H1 (cell line): ENCODE measurements around the gene CAMK2B. TPM values are rescaled to one million over a fixed set of nuclear protein-coding genes. Genes with fewer than 3 reads are reported as not detected.

Source experiments
- CTCF ChIA-PET: fragments of 300-600 bp; sonication (Branson Sonifier 250); formaldehyde crosslinking; loops from one replicate; lab custom pipeline; 2021; ENCODE audit not compliant: partially characterized antibody; lab: Charles Lee
- POLR2A ChIA-PET: fragments of 300-600 bp; sonication (Branson Sonifier 250); formaldehyde crosslinking; loops from one replicate; lab custom pipeline; 2021; ENCODE audit warnings: inconsistent platforms; ENCODE audit not compliant: partially characterized antibody; lab: Charles Lee
- DNase-seq, 2 experiments: peaks; one replicate each; pipeline versions ENCODE4 v3.0.0 to v3.0.0-alpha.2; 2010 to 2022; ENCODE audit warnings: low spot score in 2 of 2, low read depth in 1 of 2, mixed read lengths in 1 of 2
- FAIRE-seq: peaks from 2 replicates; lab custom pipeline; 2011; peaks lifted over from hg19 to GRCh38; lab: Jason Lieb, UNC
- H2AFZ ChIP-seq: 2 replicates; pipeline ENCODE4 v1.8.1; 2012; ENCODE audit warnings: low read length, inconsistent platforms
- H2AK5ac ChIP-seq: 2 replicates; pipeline ENCODE4 v1.6.1; 2013; ENCODE audit warnings: low read depth, low read length
- H2BK120ac ChIP-seq: replicated peaks from 2 replicates; pipeline ENCODE3; 2013; ENCODE audit warnings: low read depth, low read length, inconsistent platforms
- H2BK12ac ChIP-seq: 2 replicates; pipeline ENCODE4 v1.6.1; 2013; ENCODE audit warnings: low read depth, low read length
- H2BK15ac ChIP-seq: 2 replicates; pipeline ENCODE4 v1.6.1; 2013; ENCODE audit warnings: low read length
- H2BK20ac ChIP-seq: 2 replicates; pipeline ENCODE4 v1.6.1; 2013; ENCODE audit warnings: low read length
- H2BK5ac ChIP-seq: 2 replicates; pipeline ENCODE4 v1.6.1; 2013; ENCODE audit warnings: low read depth, low read length
- H3K14ac ChIP-seq: 2 replicates; pipeline ENCODE4 v1.6.1; 2013; ENCODE audit warnings: inconsistent platforms; ENCODE audit not compliant: insufficient read length
- H3K18ac ChIP-seq: 2 replicates; pipeline ENCODE4 v1.6.1; 2013; ENCODE audit warnings: low read length; ENCODE audit errors: extremely low read depth
- H3K23ac ChIP-seq: 2 replicates; pipeline ENCODE4 v1.6.1; 2013; ENCODE audit warnings: inconsistent platforms; ENCODE audit not compliant: insufficient read length
- H3K23me2 ChIP-seq: 2 replicates; pipeline ENCODE4 v1.6.1; 2013; ENCODE audit warnings: low read depth, low read length
- H3K27ac ChIP-seq: 2 replicates; pipeline ENCODE4 v1.6.1; 2011; ENCODE audit warnings: low read depth, low read length, inconsistent platforms
- H3K27me3 ChIP-seq, 4 experiments: replicated peaks in 1 of 4; 1 replicate in 1 of 4; 2 replicates in 3 of 4; pipeline versions ENCODE4 v1.6.1 to v1.8.1; 2011 to 2013; ENCODE audit warnings: low read length in 3 of 4, mild to moderate bottlenecking in 3 of 4, inconsistent platforms in 2 of 4, mixed read lengths in 2 of 4, moderate library complexity in 1 of 4; ENCODE audit not compliant: control insufficient read depth in 3 of 4, insufficient read depth in 3 of 4; ENCODE audit errors: extremely low read depth in 1 of 4
- H3K36me3 ChIP-seq, 4 experiments: 2 replicates each; pipeline versions ENCODE4 v1.6.1 to v1.8.1; 2011 to 2013; ENCODE audit warnings: mild to moderate bottlenecking in 4 of 4, low read length in 3 of 4, moderate library complexity in 2 of 4, control low read depth in 1 of 4, inconsistent platforms in 1 of 4; ENCODE audit not compliant: insufficient read depth in 4 of 4, control insufficient read depth in 2 of 4
- H3K4ac ChIP-seq: replicated peaks from 2 replicates; pipeline ENCODE3; 2013; ENCODE audit warnings: low read length, low read depth, mixed read lengths, inconsistent platforms; ENCODE audit not compliant: insufficient read length
- H3K4me1 ChIP-seq, 4 experiments: replicated peaks in 1 of 4; 1 replicate in 1 of 4; 2 replicates in 3 of 4; pipeline versions ENCODE4 v1.6.1 to v1.8.1; 2011 to 2013; ENCODE audit warnings: low read length in 3 of 4, inconsistent platforms in 2 of 4, mixed read lengths in 1 of 4; ENCODE audit not compliant: insufficient read depth in 4 of 4, control insufficient read depth in 3 of 4
- H3K4me2 ChIP-seq, 2 experiments: 2 replicates each; pipeline versions ENCODE4 v1.6.1 to v1.8.1; 2011 to 2013; ENCODE audit warnings: low read depth in 2 of 2, low read length in 2 of 2, control low read depth in 1 of 2, inconsistent platforms in 1 of 2, mild to moderate bottlenecking in 1 of 2; ENCODE audit not compliant: insufficient read depth in 1 of 2
- H3K4me3 ChIP-seq, 4 experiments: fragments of 200-600, 300-600 bp in 1 of 4; sonication (generic), shearing (Covaris generic), sonication (Bioruptor Twin) in 1 of 4; 2 replicates each; pipeline versions ENCODE4 v1.5.1 to v1.8.1; 2011 to 2016; ENCODE audit warnings: low read length in 4 of 4, low read depth in 3 of 4, control low read depth in 2 of 4, inconsistent platforms in 2 of 4, mild to moderate bottlenecking in 2 of 4, mixed read lengths in 1 of 4, moderate library complexity in 1 of 4; ENCODE audit not compliant: insufficient read depth in 2 of 4; ENCODE audit errors: extremely low read depth in 1 of 4
- H3K56ac ChIP-seq: replicated peaks from 2 replicates; pipeline ENCODE3; 2013; ENCODE audit warnings: low read depth, mild to moderate bottlenecking, mixed read lengths, low read length, inconsistent platforms; ENCODE audit not compliant: insufficient read length
- H3K79me1 ChIP-seq: 2 replicates; pipeline ENCODE4 v1.6.1; 2013; ENCODE audit warnings: low read depth, low read length, control low read depth
- H3K79me2 ChIP-seq, 2 experiments: 2 replicates each; pipeline versions ENCODE4 v1.6.1 to v1.8.1; 2012 to 2013; ENCODE audit warnings: low read length in 2 of 2, mild to moderate bottlenecking in 2 of 2, inconsistent platforms in 1 of 2; ENCODE audit not compliant: insufficient read depth in 2 of 2, control insufficient read depth in 1 of 2
- H3K9ac ChIP-seq, 4 experiments: replicated peaks in 1 of 4; 1 replicate in 1 of 4; 2 replicates in 3 of 4; pipeline versions ENCODE4 v1.6.1 to v1.8.1; 2011 to 2013; ENCODE audit warnings: low read depth in 3 of 4, low read length in 3 of 4, control low read depth in 2 of 4, mild to moderate bottlenecking in 2 of 4, moderate library complexity in 2 of 4, inconsistent platforms in 1 of 4; ENCODE audit errors: extremely low read depth in 1 of 4
- H3K9me3 ChIP-seq, 2 experiments: 2 replicates each; pipeline versions ENCODE4 v1.6.1 to v1.8.1; 2012 to 2013; ENCODE audit warnings: mild to moderate bottlenecking in 2 of 2, moderate library complexity in 2 of 2, control low read depth in 1 of 2, inconsistent platforms in 1 of 2, low read depth in 1 of 2, low read length in 1 of 2, mixed read lengths in 1 of 2; ENCODE audit not compliant: insufficient read depth in 2 of 2
- H4K20me1 ChIP-seq, 2 experiments: replicated peaks in 1 of 2; 2 replicates each; pipeline versions ENCODE3 to v1.8.1; 2011 to 2013; ENCODE audit warnings: inconsistent platforms in 2 of 2, low read length in 2 of 2, mild to moderate bottlenecking in 1 of 2; ENCODE audit not compliant: insufficient read depth in 2 of 2, control insufficient read depth in 1 of 2
- H4K5ac ChIP-seq: 2 replicates; pipeline ENCODE4 v1.6.1; 2013; ENCODE audit warnings: low read length, low read depth, mixed read lengths, inconsistent platforms; ENCODE audit not compliant: insufficient read length
- H4K8ac ChIP-seq: 2 replicates; pipeline ENCODE4 v1.8.0; 2013; ENCODE audit warnings: mild to moderate bottlenecking, moderate library complexity, low read length, inconsistent platforms; ENCODE audit not compliant: insufficient read depth; ENCODE audit errors: extremely low read depth
- H4K91ac ChIP-seq: replicated peaks from 2 replicates; pipeline ENCODE3; 2013; ENCODE audit warnings: low read length, mixed read lengths, inconsistent platforms; ENCODE audit not compliant: insufficient read length
- ATF3 ChIP-seq: IDR thresholded peaks from 2 replicates; pipeline ENCODE4 v1.6.1; 2011; ENCODE audit warnings: low read depth, mild to moderate bottlenecking, low read length; ENCODE audit not compliant: insufficient read depth
- CEBPB ChIP-seq: IDR thresholded peaks from 2 replicates; pipeline ENCODE4 v1.6.1; 2012; ENCODE audit warnings: low read depth, low read length
- EGR1 ChIP-seq: IDR thresholded peaks from 2 replicates; pipeline ENCODE4 v1.6.1; 2011; ENCODE audit warnings: low read depth, low read length, borderline replicate concordance
- EZH2 ChIP-seq: fragments of 200-600 bp; sonication (generic); IDR thresholded peaks from 2 replicates; pipeline ENCODE4 v1.7.1; 2012; ENCODE audit warnings: low read depth, mild to moderate bottlenecking, moderate library complexity, low read length, inconsistent platforms; ENCODE audit not compliant: severe bottlenecking
- KDM1A ChIP-seq: fragments of 200-600, 300-600 bp; sonication (generic); IDR thresholded peaks from 2 replicates; pipeline ENCODE4 v1.7.1; 2016; ENCODE audit warnings: mild to moderate bottlenecking, low read length, borderline replicate concordance
- RBBP5 ChIP-seq: IDR thresholded peaks from 2 replicates; pipeline ENCODE4 v1.7.1; 2012; ENCODE audit warnings: low read depth, mild to moderate bottlenecking, inconsistent platforms, low read length, moderate library complexity, borderline replicate concordance
- RXRA ChIP-seq: IDR thresholded peaks from 2 replicates; pipeline ENCODE4 v1.6.1; 2011; ENCODE audit warnings: low read depth, mild to moderate bottlenecking, low read length, moderate library complexity; ENCODE audit not compliant: insufficient read depth
- SIN3A ChIP-seq, 2 experiments: IDR thresholded peaks in 1 of 2; conservative IDR thresholded peaks in 1 of 2; 2 replicates each; pipeline ENCODE4 v1.6.1; 2011 to 2012; ENCODE audit warnings: low read length in 2 of 2, improper control_type of control experiment in 1 of 2, low read depth in 1 of 2, mild to moderate bottlenecking in 1 of 2
- SUZ12 ChIP-seq: fragments of 200-600 bp; sonication (generic); IDR thresholded peaks from 2 replicates; pipeline ENCODE4 v1.6.1; 2012; ENCODE audit warnings: mild to moderate bottlenecking, inconsistent platforms, low read length, moderate library complexity, mixed read lengths
- ZNF274 ChIP-seq: IDR thresholded peaks from 2 replicates; pipeline ENCODE4 v1.7.0; 2012; ENCODE audit warnings: low read length, borderline replicate concordance; ENCODE audit errors: extremely low read depth
- WGBS, 2 experiments: shearing (Covaris generic) in 1 of 2; methylation state at CpG; one replicate each; pipeline versions ENCODE4 v1.1.6 to v1.1.7; 2013 to 2015; ENCODE audit warnings: low lambda C conversion rate in 2 of 2, mixed read lengths in 2 of 2, inconsistent platforms in 1 of 2, low coverage in 1 of 2, missing lambda C conversion rate in 1 of 2; ENCODE audit not compliant: insufficient replicate concordance in 2 of 2, insufficient coverage in 1 of 2, insufficient read length in 1 of 2; ENCODE audit errors: extremely low coverage in 1 of 2, missing lambda C conversion rate in 1 of 2; 5-methylcytosine and 5-hydroxymethylcytosine counted together
- polyA plus RNA-seq, 7 experiments: library from polyadenylated mRNA; depleted of rRNA in 3 of 7; stranded (reverse) in 5 of 7; unstranded in 2 of 7; fragments of >200 nt in 5 of 7; fragments of 200-250 nt in 2 of 7; gene quantifications; 1 replicate in 5 of 7; 2 replicates in 1 of 7; 4 replicates in 1 of 7; pipeline versions ENCODE4 v1.2.1 to v1.2.3, GENCODE V29; 2011 to 2013; ENCODE audit warnings: missing spikeins in 2 of 7, mixed read lengths in 2 of 7
- total RNA-seq: library from RNA; stranded (reverse); fragmentation: NEBNext Ultra II Directional; extraction: Animal tissue kit (Norgen Biotek cat#: 25700); gene quantifications from 2 replicates; pipeline ENCODE4 v1.2.1, GENCODE V29; 2021
- TF ChIP-seq, protein P1 (sequence below): IDR thresholded peaks from 2 replicates; pipeline ENCODE4 v1.6.1; 2011; ENCODE audit warnings: low read length, improper control_type of control experiment

CAMK2B gene
- total and polyA plus RNA-seq, 2 of the 8 experiments (the other 6 are each of a cell fraction or from before 2014, with no cell fraction given) = 0.05 to 0.15 TPM

DNA sequence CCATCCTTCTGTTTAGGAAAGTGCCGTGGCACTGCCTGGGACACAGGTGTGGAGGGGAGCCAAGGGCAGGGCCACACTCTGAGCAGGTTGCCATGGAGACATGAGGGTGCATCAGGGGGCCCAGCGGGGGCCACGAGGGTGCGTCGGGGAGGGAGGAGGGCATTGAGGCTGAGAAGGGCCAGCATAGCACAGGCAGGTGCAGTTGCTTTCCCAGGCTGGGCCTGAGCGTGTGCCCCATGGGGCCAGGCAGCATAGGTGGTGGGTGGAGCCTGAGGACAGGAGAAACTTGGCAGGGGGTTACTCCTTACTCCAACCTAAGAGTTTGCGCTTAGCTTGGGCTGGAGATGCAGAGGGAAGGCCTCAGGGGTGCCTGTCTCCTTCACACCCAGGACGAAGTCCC, 109.4 kb downstream of the CAMK2B start:
- Histone ChIP-seq H3K27ac (no peak overlapping the region), H4K20me1 (peaks cover 0 to 5% of the 10 kb centered on the region in 2 experiments), H3K36me3 (peaks cover 6 to 16% (median 7%) of the 10 kb centered on the region in 4 experiments; a peak in 7 of 8 replicates), H3K23me2 (no peaks in the 10 kb centered on the region), H3K56ac (no peak overlapping the region), H3K4me2 (no peak overlapping the region), H3K79me1 (no peaks in the 10 kb centered on the region), H2BK15ac (no peak overlapping the region), H2AK5ac (no peak overlapping the region), H3K4me3 (no peak overlapping the region), H3K27me3 (no peaks in the 10 kb centered on the region), H4K91ac (no peak overlapping the region), H2BK12ac (no peak overlapping the region), H3K23ac (no peak overlapping the region), H4K8ac (no peak overlapping the region), H3K4ac (no peak overlapping the region), H3K9ac (no peak overlapping the region), H3K79me2 (no peaks in the 10 kb centered on the region), H2BK120ac (no peak overlapping the region), H3K14ac (no peak overlapping the region), H3K9me3 (no peaks in the 10 kb centered on the region; a peak in 1 of 4 replicates), H2AFZ (no peak overlapping the region), H2BK20ac (no peak overlapping the region)
- POLR2A ChIA-PET = interaction anchor here (0.7 to 1.2 kb wide), 2 partner anchors 110 to 275 kb away, joined by 3 to 4 read pairs; partner anchors contain the start of gene NUDCD3
- 76% methylated on average over 8 of the region's 8 CpGs; no CpG with 5 or more reads in 1 of the 2 experiments for WGBS, 2 experiments
- FAIRE-seq = no peak
- TF ChIP-seq, protein P1, sequence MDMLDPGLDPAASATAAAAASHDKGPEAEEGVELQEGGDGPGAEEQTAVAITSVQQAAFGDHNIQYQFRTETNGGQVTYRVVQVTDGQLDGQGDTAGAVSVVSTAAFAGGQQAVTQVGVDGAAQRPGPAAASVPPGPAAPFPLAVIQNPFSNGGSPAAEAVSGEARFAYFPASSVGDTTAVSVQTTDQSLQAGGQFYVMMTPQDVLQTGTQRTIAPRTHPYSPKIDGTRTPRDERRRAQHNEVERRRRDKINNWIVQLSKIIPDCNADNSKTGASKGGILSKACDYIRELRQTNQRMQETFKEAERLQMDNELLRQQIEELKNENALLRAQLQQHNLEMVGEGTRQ = no peak
- no peak for TF ChIP-seq SIN3A (conservative IDR thresholded peaks at IDR 0.05 in 1 of 2, IDR thresholded peaks at IDR 0.05 in 1 of 2; ENCODE audit: low read depth in 1 of 2, low read length in 2 of 2)
- TF ChIP-seq ATF3 = no peak
- no peak for TF ChIP-seq RXRA
- no peak for TF ChIP-seq EZH2
- no peak for TF ChIP-seq KDM1A
- no peak for TF ChIP-seq EGR1
- TF ChIP-seq ZNF274 = no peak
- TF ChIP-seq RBBP5 = no peak
- TF ChIP-seq CEBPB = no peak
- no peak for TF ChIP-seq SUZ12
- TF ChIP-seq, all 59 proteins: peak for 0
- H4K5ac ChIP-seq = no peak overlapping the region
- peaks cover 0 to 23% (median 16%) of the 10 kb centered on the region in 4 experiments; a peak in 6 of 7 replicates for H3K4me1 ChIP-seq
- CTCF ChIA-PET = interaction anchor here (1.2 to 6.0 kb wide), 7 partner anchors 8 to 114 kb away, joined by 3 to 35 read pairs (median 5); no protein-coding TSS in a partner anchor
- no peak for DNase-seq
- H2BK5ac ChIP-seq = no peak overlapping the region
- H3K18ac ChIP-seq = no peak overlapping the region; the same call in 1 of the 2 replicates
